SK-N-SH (cell line): ENCODE results near the gene SLC6A13. TPM values are rescaled to one million over a fixed set of nuclear protein-coding genes. Genes with fewer than 3 reads are reported as not detected.

Source experiments
- CTCF ChIA-PET: fragments of 300-600, 350-600 bp; formaldehyde crosslinking; extraction: SDS; loops from one replicate; lab custom pipeline; 2021; lab: Yijun Ruan, JAX
- POLR2A ChIA-PET: fragments of 350-600 bp; sonication (Branson Sonifier 250); formaldehyde crosslinking; extraction: SDS; loops from one replicate; lab custom pipeline; 2020; ENCODE audit warnings: antibody characterized with exemption, inconsistent platforms; lab: Yijun Ruan, JAX
- DNase-seq: peaks from one replicate; pipeline ENCODE4 v3.0.0; 2012
- H2AFZ ChIP-seq: fragments of 200-600 bp; sonication (generic); 2 replicates; pipeline ENCODE4 v1.8.1; 2016; ENCODE audit warnings: antibody characterized with exemption, mild to moderate bottlenecking, low read depth
- H3F3A ChIP-seq: fragments of 200-600 bp; sonication (generic); replicated peaks from 2 replicates; pipeline ENCODE3; 2016; ENCODE audit warnings: antibody characterized with exemption, mild to moderate bottlenecking; ENCODE audit not compliant: insufficient read depth
- H3K27ac ChIP-seq, 2 experiments: fragments of 200-500 bp in 1 of 2; fragments of 200-600 bp in 1 of 2; sonication (Bioruptor generic) in 1 of 2; sonication (generic), shearing (Covaris generic) in 1 of 2; 2 replicates each; pipeline versions ENCODE4 v1.5.1 to v1.6.1; 2014 to 2016; ENCODE audit warnings: low read depth in 2 of 2, inconsistent platforms in 1 of 2, low read length in 1 of 2, mild to moderate bottlenecking in 1 of 2, mixed read lengths in 1 of 2
- H3K27me3 ChIP-seq: fragments of 200-600 bp; sonication (generic), shearing (Covaris generic); 2 replicates; pipeline ENCODE4 v1.6.1; 2016; ENCODE audit warnings: mixed run types; ENCODE audit not compliant: insufficient read depth
- H3K36me3 ChIP-seq, 2 experiments: fragments of 200-500 bp in 1 of 2; fragments of 200-600 bp in 1 of 2; sonication (Bioruptor generic) in 1 of 2; sonication (generic) in 1 of 2; replicated peaks in 1 of 2; 2 replicates each; pipeline versions ENCODE3 to v1.5.1; 2014 to 2016; ENCODE audit warnings: low read length in 1 of 2, mild to moderate bottlenecking in 1 of 2; ENCODE audit not compliant: insufficient read depth in 2 of 2, control insufficient read depth in 1 of 2
- H3K4me1 ChIP-seq, 2 experiments: fragments of 200-500 bp in 1 of 2; fragments of 200-600 bp in 1 of 2; sonication (Bioruptor generic) in 1 of 2; sonication (generic), shearing (Covaris generic) in 1 of 2; 2 replicates each; pipeline versions ENCODE4 v1.5.1 to v1.6.1; 2014 to 2016; ENCODE audit warnings: low read depth in 1 of 2, low read length in 1 of 2, mixed run types in 1 of 2; ENCODE audit not compliant: insufficient read depth in 2 of 2, control insufficient read depth in 1 of 2
- H3K4me2 ChIP-seq: fragments of 200-600 bp; sonication (generic), shearing (Covaris generic); 2 replicates; pipeline ENCODE4 v1.6.1; 2017; ENCODE audit warnings: mixed run types
- H3K4me3 ChIP-seq, 2 experiments: fragments of 200-500 bp in 1 of 2; fragments of 200-600 bp in 1 of 2; sonication (Bioruptor generic) in 1 of 2; sonication (generic), shearing (Covaris generic) in 1 of 2; 2 replicates each; pipeline versions ENCODE4 v1.5.1 to v1.8.1; 2014 to 2016; ENCODE audit warnings: low read depth in 2 of 2, inconsistent platforms in 1 of 2, low read length in 1 of 2, mild to moderate bottlenecking in 1 of 2, mixed read lengths in 1 of 2, moderate library complexity in 1 of 2
- H3K79me2 ChIP-seq: fragments of 200-600 bp; sonication (generic); 2 replicates; pipeline ENCODE4 v1.8.1; 2017; ENCODE audit warnings: mild to moderate bottlenecking; ENCODE audit not compliant: insufficient read depth
- H3K9ac ChIP-seq: fragments of 200-600 bp; sonication (generic); 2 replicates; pipeline ENCODE4 v1.6.1; 2017; ENCODE audit warnings: mixed run types
- H3K9me2 ChIP-seq: fragments of 200-600 bp; sonication (generic); 2 replicates; pipeline ENCODE4 v1.6.1; 2017; ENCODE audit warnings: mixed run types
- H3K9me3 ChIP-seq: fragments of 200-600 bp; sonication (generic); 2 replicates; pipeline ENCODE4 v1.6.1; 2017; ENCODE audit warnings: mixed run types, mild to moderate bottlenecking, moderate library complexity
- H4K20me1 ChIP-seq: fragments of 200-600 bp; sonication (generic); 2 replicates; pipeline ENCODE4 v1.6.1; 2017; ENCODE audit warnings: mild to moderate bottlenecking, mixed run types; ENCODE audit not compliant: insufficient read depth
- CHD2 ChIP-seq: fragments of 150-350 bp; IDR thresholded peaks from 2 replicates; pipeline ENCODE4 v1.6.1; 2018; ENCODE audit warnings: low read length; ENCODE audit not compliant: partially characterized antibody
- ELF1 ChIP-seq: IDR thresholded peaks from 2 replicates; pipeline ENCODE4 v1.4.0; 2012
- EP300 ChIP-seq, 2 experiments: IDR thresholded peaks; 2 replicates each; pipeline versions ENCODE4 v1.4.0 to v1.6.1; 2012; ENCODE audit warnings: borderline replicate concordance in 1 of 2, low read depth in 1 of 2, low read length in 1 of 2
- MEF2A ChIP-seq: IDR thresholded peaks from 2 replicates; pipeline ENCODE4 v1.4.0; 2012; ENCODE audit warnings: low read depth, borderline replicate concordance
- NRF1 ChIP-seq: IDR thresholded peaks from 2 replicates; pipeline ENCODE4 v1.6.1; 2012; ENCODE audit warnings: low read depth, mild to moderate bottlenecking, low read length
- RAD21 ChIP-seq: IDR thresholded peaks from 2 replicates; pipeline ENCODE4 v1.6.1; 2012; ENCODE audit warnings: mild to moderate bottlenecking, low read length
- RCOR1 ChIP-seq: fragments of 150-350 bp; IDR thresholded peaks from 2 replicates; pipeline ENCODE4 v1.6.1; 2017; ENCODE audit warnings: antibody characterized with exemption, low read length
- SMC3 ChIP-seq: IDR thresholded peaks from 2 replicates; pipeline ENCODE4 v1.6.1; 2012; ENCODE audit warnings: low read depth, low read length, improper control_type of control experiment
- TAF1 ChIP-seq: IDR thresholded peaks from 2 replicates; pipeline ENCODE4 v1.6.1; 2012; ENCODE audit warnings: low read depth, mild to moderate bottlenecking, low read length, moderate library complexity, borderline replicate concordance
- YY1 ChIP-seq: IDR thresholded peaks from 2 replicates; pipeline ENCODE4 v1.4.0; 2012; ENCODE audit warnings: low read depth, mild to moderate bottlenecking
- WGBS: methylation state at CpG from one replicate; pipeline ENCODE4 v1.1.6; 2017; ENCODE audit warnings: low lambda C conversion rate; 5-methylcytosine and 5-hydroxymethylcytosine counted together
- polyA plus RNA-seq, 3 experiments: library from polyadenylated mRNA; depleted of rRNA; stranded (reverse); fragments of >200 nt; gene quantifications; 2 replicates each; pipeline ENCODE4 v1.2.3, GENCODE V29; 2012
- TF ChIP-seq, protein P1 (sequence below): fragments of 200-600 bp; sonication (generic); IDR thresholded peaks from 2 replicates; pipeline ENCODE4 v1.6.1; 2017; ENCODE audit warnings: antibody characterized with exemption, mild to moderate bottlenecking, moderate library complexity
- TF ChIP-seq, protein P2 (sequence below): fragments of 150-350 bp; IDR thresholded peaks from 2 replicates; pipeline ENCODE4 v1.6.1; 2017; ENCODE audit warnings: antibody characterized with exemption, low read length, low read depth, borderline replicate concordance
- TF ChIP-seq, protein P3 (sequence below): IDR thresholded peaks from 2 replicates; pipeline ENCODE4 v1.4.0; 2012; ENCODE audit warnings: low read depth, borderline replicate concordance
- TF ChIP-seq, protein P4 (sequence below): IDR thresholded peaks from 2 replicates; pipeline ENCODE4; 2012
- TF ChIP-seq, protein P5 (sequence below): IDR thresholded peaks from 2 replicates; pipeline ENCODE4 v1.4.0; 2012; ENCODE audit warnings: low read depth, borderline replicate concordance

The SLC6A13 gene
- polyA plus RNA-seq, 1 of the 3 experiments (the other 2 are of a cell fraction): 0.05 TPM

DNA sequence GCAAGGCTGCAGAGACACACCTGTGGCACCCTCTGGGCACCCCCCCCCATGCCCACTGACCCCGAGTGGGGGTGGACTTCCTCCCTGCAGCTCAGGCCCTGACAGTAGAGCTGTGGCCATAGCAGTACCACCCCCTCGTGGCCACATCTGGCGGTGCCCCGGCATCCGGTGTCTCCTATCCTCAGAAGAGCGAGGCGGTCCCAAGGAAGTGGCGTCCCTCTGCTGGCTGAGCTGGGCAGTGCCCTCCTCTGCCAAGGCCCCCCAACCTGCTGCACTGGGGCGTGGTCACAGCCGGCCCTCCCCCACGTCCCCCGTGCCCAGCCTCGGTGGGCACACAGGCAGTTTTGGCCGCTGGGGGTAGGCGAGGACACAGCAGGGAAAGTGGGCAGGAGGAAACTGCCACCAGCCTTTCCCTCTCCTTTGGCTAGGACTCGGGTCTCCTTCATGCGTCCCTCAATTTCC lies 42.7 kb downstream of the SLC6A13 start:
- no peak overlapping the region for H2AFZ ChIP-seq
- H3K9me3 ChIP-seq: no peaks in the 10 kb centered on the region
- ChIA-PET POLR2A (no interaction called here), CTCF (interaction anchor here (0.7 to 2.9 kb wide), 32 partner anchors 8 to 133 kb away, joined by 3 to 13 read pairs (median 6); no protein-coding TSS in a partner anchor)
- H3K4me3 ChIP-seq: no peak overlapping the region; a peak in 1 of 4 replicates
- no peaks in the 10 kb centered on the region for H3K9me2 ChIP-seq
- H3K79me2 ChIP-seq: no peaks in the 10 kb centered on the region
- no peak overlapping the region for H3K9ac ChIP-seq
- peak; percentile 91 for DNase-seq
- H3F3A ChIP-seq: no peaks in the 10 kb centered on the region
- H3K36me3 ChIP-seq: no peaks in the 10 kb centered on the region
- H3K27me3 ChIP-seq: no peaks in the 10 kb centered on the region
- TF ChIP-seq, protein P1, sequence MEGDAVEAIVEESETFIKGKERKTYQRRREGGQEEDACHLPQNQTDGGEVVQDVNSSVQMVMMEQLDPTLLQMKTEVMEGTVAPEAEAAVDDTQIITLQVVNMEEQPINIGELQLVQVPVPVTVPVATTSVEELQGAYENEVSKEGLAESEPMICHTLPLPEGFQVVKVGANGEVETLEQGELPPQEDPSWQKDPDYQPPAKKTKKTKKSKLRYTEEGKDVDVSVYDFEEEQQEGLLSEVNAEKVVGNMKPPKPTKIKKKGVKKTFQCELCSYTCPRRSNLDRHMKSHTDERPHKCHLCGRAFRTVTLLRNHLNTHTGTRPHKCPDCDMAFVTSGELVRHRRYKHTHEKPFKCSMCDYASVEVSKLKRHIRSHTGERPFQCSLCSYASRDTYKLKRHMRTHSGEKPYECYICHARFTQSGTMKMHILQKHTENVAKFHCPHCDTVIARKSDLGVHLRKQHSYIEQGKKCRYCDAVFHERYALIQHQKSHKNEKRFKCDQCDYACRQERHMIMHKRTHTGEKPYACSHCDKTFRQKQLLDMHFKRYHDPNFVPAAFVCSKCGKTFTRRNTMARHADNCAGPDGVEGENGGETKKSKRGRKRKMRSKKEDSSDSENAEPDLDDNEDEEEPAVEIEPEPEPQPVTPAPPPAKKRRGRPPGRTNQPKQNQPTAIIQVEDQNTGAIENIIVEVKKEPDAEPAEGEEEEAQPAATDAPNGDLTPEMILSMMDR: peak; percentile 68
- TF ChIP-seq RCOR1 (0 out of 2 replicates have a peak, but pooled peaks have one; percentile 15), RAD21 (peak; percentile 78), SMC3 (peak; percentile 69), ELF1 (no peak), CHD2 (peak; percentile 19)
- no peak overlapping the region for H3K27ac ChIP-seq
- H3K4me2 ChIP-seq: no peak overlapping the region
- H4K20me1 ChIP-seq: no peaks in the 10 kb centered on the region
- H3K4me1 ChIP-seq: peaks cover 0 to 2% of the 10 kb centered on the region in 2 experiments; a peak in 1 of 4 replicates
- WGBS: 38% methylated on average over 10 of the region's 17 CpGs

DNA sequence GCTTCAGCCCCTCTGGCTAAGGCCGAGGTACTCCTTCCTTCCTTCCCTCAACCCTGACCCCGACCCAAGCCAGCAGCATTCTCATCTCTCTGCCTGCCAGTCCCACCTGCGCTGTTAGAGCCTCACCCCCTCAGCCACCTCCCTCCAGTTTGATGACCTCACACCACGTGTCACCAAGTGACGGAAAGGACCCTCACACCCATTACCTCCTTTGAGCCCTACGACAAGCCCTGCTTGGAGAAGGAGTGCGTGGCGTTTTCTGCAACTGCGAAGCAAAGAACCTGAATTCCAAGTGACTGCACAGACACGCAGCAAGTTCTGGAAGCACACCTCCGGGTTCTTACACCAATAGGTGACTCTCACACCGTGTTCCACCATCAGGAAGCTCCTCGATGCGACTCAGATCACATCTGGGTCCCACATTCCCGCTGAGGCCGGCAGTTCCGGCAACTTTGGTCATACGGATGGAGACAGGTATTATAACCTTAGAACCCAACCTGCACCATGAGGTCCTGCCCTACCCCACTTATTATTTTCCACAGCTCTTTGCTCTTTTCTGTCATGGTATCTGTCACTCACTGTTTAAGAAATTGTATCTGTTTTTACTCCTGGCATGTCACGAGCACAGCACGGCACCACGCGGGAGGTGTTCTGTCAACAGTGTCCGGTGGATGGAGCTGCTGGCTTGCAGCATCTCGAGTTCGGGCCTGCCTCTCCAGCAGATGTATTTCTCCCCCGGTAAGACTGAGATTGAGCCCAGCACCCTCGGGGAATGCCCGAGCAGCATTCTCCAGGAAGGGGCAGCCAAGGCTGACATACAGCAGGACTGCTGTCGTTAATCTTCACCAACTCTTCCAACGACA lies 43.7 kb downstream of the SLC6A13 start:
- H3K9me3 ChIP-seq: no peaks in the 10 kb centered on the region
- CTCF ChIA-PET: interaction anchor here (1.0 to 2.9 kb wide), 26 partner anchors 7 to 132 kb away, joined by 3 to 13 read pairs (median 6); no protein-coding TSS in a partner anchor
- H3K9ac ChIP-seq: no peak overlapping the region
- WGBS: 68% methylated on average over 30 of the region's 30 CpGs
- H3K4me1 ChIP-seq: peaks cover 0 to 2% of the 10 kb centered on the region in 2 experiments; a peak in 1 of 4 replicates
- H3K79me2 ChIP-seq: no peaks in the 10 kb centered on the region
- no peak for DNase-seq
- POLR2A ChIA-PET: no interaction called here
- H3K27me3 ChIP-seq: no peaks in the 10 kb centered on the region
- H3K9me2 ChIP-seq: no peaks in the 10 kb centered on the region
- H2AFZ ChIP-seq: no peak overlapping the region
- H4K20me1 ChIP-seq: no peaks in the 10 kb centered on the region
- no peak overlapping the region for H3K27ac ChIP-seq
- H3K4me2 ChIP-seq: no peak overlapping the region
- no peaks in the 10 kb centered on the region for H3F3A ChIP-seq
- H3K4me3 ChIP-seq: no peak overlapping the region
- H3K36me3 ChIP-seq: no peaks in the 10 kb centered on the region
- TF ChIP-seq MEF2A: no peak
- TF ChIP-seq YY1: no peak
- TF ChIP-seq, protein P2, sequence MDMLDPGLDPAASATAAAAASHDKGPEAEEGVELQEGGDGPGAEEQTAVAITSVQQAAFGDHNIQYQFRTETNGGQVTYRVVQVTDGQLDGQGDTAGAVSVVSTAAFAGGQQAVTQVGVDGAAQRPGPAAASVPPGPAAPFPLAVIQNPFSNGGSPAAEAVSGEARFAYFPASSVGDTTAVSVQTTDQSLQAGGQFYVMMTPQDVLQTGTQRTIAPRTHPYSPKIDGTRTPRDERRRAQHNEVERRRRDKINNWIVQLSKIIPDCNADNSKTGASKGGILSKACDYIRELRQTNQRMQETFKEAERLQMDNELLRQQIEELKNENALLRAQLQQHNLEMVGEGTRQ: no peak
- no peak for TF ChIP-seq RAD21
- no peak for TF ChIP-seq SMC3
- no peak for TF ChIP-seq NRF1
- TF ChIP-seq, protein P3, sequence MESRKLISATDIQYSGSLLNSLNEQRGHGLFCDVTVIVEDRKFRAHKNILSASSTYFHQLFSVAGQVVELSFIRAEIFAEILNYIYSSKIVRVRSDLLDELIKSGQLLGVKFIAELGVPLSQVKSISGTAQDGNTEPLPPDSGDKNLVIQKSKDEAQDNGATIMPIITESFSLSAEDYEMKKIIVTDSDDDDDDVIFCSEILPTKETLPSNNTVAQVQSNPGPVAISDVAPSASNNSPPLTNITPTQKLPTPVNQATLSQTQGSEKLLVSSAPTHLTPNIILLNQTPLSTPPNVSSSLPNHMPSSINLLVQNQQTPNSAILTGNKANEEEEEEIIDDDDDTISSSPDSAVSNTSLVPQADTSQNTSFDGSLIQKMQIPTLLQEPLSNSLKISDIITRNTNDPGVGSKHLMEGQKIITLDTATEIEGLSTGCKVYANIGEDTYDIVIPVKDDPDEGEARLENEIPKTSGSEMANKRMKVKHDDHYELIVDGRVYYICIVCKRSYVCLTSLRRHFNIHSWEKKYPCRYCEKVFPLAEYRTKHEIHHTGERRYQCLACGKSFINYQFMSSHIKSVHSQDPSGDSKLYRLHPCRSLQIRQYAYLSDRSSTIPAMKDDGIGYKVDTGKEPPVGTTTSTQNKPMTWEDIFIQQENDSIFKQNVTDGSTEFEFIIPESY: no peak
- TF ChIP-seq TAF1: no peak
- no peak for TF ChIP-seq EP300 (IDR thresholded peaks at IDR 0.05; ENCODE audit: borderline replicate concordance in 1 of 2, low read depth in 1 of 2, low read length in 1 of 2)
- TF ChIP-seq, protein P4, sequence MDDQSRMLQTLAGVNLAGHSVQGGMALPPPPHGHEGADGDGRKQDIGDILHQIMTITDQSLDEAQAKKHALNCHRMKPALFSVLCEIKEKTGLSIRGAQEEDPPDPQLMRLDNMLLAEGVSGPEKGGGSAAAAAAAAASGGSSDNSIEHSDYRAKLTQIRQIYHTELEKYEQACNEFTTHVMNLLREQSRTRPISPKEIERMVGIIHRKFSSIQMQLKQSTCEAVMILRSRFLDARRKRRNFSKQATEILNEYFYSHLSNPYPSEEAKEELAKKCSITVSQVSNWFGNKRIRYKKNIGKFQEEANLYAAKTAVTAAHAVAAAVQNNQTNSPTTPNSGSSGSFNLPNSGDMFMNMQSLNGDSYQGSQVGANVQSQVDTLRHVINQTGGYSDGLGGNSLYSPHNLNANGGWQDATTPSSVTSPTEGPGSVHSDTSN: no peak
- TF ChIP-seq, protein P1: no peak
- TF ChIP-seq ELF1: no peak
- TF ChIP-seq, protein P5, sequence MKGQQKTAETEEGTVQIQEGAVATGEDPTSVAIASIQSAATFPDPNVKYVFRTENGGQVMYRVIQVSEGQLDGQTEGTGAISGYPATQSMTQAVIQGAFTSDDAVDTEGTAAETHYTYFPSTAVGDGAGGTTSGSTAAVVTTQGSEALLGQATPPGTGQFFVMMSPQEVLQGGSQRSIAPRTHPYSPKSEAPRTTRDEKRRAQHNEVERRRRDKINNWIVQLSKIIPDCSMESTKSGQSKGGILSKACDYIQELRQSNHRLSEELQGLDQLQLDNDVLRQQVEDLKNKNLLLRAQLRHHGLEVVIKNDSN: no peak
